Glutamatergic neuron (in vitro differentiated cells): ENCODE measurements around the gene ZNF616. TPM values are rescaled to one million over a fixed set of nuclear protein-coding genes. Genes with fewer than 3 reads are reported as not detected.
A peak's percentile ranks its signal among the peaks of the same experiment; 100 is the strongest.
"Not testable (repeated sequence)": the region's sequence is repeated elsewhere in the genome, so short reads cannot be mapped to it uniquely, and the experiment has no call there.

ENCODE experiments used
- DNase-seq: peaks from one replicate; pipeline ENCODE4 v3.0.0; 2022
- H3K27ac Mint-ChIP-seq: one replicate; pipeline ENCODE4 v1.8.0; 2020; ENCODE audit warnings: mild to moderate bottlenecking, mixed read lengths, inconsistent platforms; ENCODE audit not compliant: unreplicated experiment
- H3K27me3 Mint-ChIP-seq: one replicate; pipeline ENCODE4 v1.8.0; 2020; ENCODE audit warnings: mild to moderate bottlenecking, moderate library complexity, mixed read lengths, inconsistent platforms; ENCODE audit not compliant: unreplicated experiment
- H3K36me3 Mint-ChIP-seq: one replicate; pipeline ENCODE4 v1.8.0; 2020; ENCODE audit warnings: mild to moderate bottlenecking, mixed read lengths, inconsistent platforms; ENCODE audit not compliant: unreplicated experiment
- H3K4me1 Mint-ChIP-seq: one replicate; pipeline ENCODE4 v1.8.0; 2020; ENCODE audit warnings: mild to moderate bottlenecking, low read depth, mixed read lengths, inconsistent platforms; ENCODE audit not compliant: unreplicated experiment
- H3K4me3 Mint-ChIP-seq: one replicate; pipeline ENCODE4 v1.8.0; 2020; ENCODE audit warnings: mild to moderate bottlenecking, mixed read lengths, inconsistent platforms; ENCODE audit not compliant: unreplicated experiment
- H3K9me3 Mint-ChIP-seq: one replicate; pipeline ENCODE4 v1.8.0; 2020; ENCODE audit warnings: mild to moderate bottlenecking, moderate library complexity, mixed read lengths, inconsistent platforms; ENCODE audit not compliant: unreplicated experiment
- total RNA-seq: library from RNA; stranded (reverse); fragmentation: NEBNext Ultra II Directional; extraction: Animal tissue kit (Norgen Biotek cat#: 25700); gene quantifications from one replicate; pipeline ENCODE4 v1.2.1, GENCODE V29; 2021; ENCODE audit not compliant: unreplicated experiment
- TF ChIP-seq, protein P1 (sequence below): fragments of 200-600 bp; sonication (generic); IDR thresholded peaks from one replicate; pipeline ENCODE4 v1.5.0; 2021; ENCODE audit not compliant: partially characterized antibody, unreplicated experiment

The ZNF616 gene
- total RNA-seq, 1 donor from 2014 or later: 22.5 TPM

DNA sequence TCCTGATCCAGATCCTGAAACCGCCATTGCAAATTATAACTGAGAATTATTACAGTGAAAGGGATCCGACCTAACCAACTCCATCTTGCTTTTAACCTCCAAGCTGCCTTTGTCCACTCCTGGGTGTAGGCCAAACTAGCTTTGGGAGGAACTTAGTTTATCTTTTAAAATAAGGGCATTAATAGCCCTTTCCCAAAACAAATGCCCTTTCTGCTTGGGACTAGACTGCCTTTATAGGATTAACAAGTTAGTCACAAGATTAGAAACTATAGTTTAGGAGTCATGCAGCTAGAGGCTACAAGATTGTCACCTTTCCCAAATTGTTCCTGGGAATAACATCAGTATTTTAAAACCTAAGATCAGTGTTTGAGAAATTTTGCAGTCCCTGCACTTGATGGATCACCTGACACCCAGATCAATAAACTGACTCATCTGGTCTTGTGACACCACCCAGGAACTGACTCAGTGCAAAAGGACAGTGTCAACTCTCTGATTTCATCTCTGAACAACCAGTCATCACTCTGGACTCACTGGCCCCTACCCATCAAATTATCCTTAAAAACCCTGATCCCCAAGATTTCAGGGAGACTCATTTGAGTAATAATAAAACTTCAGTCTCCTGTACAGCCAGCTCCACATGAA, 40.1 kb downstream of the ZNF616 start:
- Mint-ChIP-seq H3K36me3 (peaks cover 4% of the 10 kb centered on the region), H3K27me3 (peaks cover 11% of the 10 kb centered on the region), H3K27ac (no peak overlapping the region), H3K4me1 (no peaks in the 10 kb centered on the region), H3K4me3 (no peak overlapping the region), H3K9me3 (peaks cover 4% of the 10 kb centered on the region)
- TF ChIP-seq, protein P1, sequence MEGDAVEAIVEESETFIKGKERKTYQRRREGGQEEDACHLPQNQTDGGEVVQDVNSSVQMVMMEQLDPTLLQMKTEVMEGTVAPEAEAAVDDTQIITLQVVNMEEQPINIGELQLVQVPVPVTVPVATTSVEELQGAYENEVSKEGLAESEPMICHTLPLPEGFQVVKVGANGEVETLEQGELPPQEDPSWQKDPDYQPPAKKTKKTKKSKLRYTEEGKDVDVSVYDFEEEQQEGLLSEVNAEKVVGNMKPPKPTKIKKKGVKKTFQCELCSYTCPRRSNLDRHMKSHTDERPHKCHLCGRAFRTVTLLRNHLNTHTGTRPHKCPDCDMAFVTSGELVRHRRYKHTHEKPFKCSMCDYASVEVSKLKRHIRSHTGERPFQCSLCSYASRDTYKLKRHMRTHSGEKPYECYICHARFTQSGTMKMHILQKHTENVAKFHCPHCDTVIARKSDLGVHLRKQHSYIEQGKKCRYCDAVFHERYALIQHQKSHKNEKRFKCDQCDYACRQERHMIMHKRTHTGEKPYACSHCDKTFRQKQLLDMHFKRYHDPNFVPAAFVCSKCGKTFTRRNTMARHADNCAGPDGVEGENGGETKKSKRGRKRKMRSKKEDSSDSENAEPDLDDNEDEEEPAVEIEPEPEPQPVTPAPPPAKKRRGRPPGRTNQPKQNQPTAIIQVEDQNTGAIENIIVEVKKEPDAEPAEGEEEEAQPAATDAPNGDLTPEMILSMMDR: no peak
- DNase-seq: no peak

DNA sequence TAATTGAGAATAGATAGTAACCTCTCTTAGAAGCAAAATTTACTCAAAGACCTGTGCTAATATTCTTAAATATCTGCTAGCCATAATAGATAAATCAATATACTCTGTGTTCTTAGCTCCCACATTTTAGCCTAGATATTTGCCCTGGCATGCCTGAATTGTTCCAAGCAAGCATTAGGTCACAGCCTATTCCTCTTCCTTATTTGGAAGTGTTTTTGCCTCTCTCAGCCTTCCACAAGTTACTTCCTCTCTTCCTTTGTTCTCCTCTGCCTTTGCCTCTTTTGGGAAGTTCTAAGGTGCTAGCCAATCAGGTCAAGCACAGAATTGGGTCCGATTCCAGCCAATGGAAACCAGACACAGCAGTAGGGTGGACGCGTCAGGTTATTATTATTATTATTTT, 43.3 kb downstream of the ZNF616 start:
- Mint-ChIP-seq H3K36me3 (peaks cover 10% of the 10 kb centered on the region), H3K27me3 (peaks cover 11% of the 10 kb centered on the region), H3K4me3 (peak overlapping the region; percentile 98)
- H3K9me3 Mint-ChIP-seq, H3K27ac Mint-ChIP-seq, DNase-seq, H3K4me1 Mint-ChIP-seq: not testable (repeated sequence)

DNA sequence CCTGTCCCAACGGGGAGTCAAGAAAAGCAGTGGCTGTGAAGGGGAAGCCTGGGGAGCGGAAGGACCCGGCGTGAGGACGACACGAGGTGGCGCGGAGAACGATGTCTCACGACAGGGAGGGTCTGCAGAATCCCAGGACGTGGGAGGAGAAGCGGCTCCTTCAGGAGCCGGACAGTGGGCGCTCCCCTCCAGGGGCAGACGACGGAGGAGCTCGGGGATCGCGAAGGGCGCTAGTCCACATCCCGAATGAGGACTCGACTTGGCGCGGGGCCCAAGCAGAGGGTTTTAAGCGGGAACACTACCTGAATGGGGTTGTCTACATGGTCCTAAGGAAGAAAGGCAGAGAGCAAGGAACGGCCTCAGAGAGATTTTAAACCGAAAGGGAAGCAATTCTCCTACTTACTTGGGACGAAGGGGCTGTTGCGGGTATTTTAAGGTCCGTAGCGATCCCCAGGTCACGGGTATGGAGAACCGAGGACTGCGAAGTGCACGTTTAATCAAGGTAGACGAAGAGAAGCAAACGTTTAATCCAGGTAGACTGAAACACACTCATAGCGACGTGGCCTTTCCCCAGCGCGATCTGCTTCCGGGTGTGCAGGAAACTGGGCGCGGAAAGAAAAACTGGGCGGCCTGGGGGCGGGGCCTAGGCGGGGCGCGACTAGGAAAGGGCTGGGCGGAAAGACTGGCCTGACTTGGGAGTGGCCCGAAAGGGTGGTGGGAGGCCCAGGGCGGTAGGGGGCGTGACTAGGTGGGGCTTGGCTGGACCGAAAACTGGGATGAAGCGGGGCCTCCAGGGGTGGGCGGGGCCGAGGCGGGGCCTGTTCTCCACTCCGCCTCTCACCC, 44.3 kb downstream of the ZNF616 start, which contains the start of gene ZNF841:
Gene ZNF841, minus strand, starts transcription at position 594 of the 843 bp plus-strand sequence. CDS start 10,964 bp downstream, outside the sequence.
- Mint-ChIP-seq H3K36me3 (peaks cover 18% of the 10 kb centered on the region), H3K4me3 (peak within 1 kb of the TSS; percentile 98), H3K9me3 (peaks cover 4% of the 10 kb centered on the region), H3K27ac (peak within 1 kb of the TSS; percentile 80), H3K4me1 (peaks cover 6% of the 10 kb centered on the region), H3K27me3 (peaks cover 11% of the 10 kb centered on the region)
- TF ChIP-seq, protein P1: peak; percentile 16
- DNase-seq: peak; percentile 97

DNA sequence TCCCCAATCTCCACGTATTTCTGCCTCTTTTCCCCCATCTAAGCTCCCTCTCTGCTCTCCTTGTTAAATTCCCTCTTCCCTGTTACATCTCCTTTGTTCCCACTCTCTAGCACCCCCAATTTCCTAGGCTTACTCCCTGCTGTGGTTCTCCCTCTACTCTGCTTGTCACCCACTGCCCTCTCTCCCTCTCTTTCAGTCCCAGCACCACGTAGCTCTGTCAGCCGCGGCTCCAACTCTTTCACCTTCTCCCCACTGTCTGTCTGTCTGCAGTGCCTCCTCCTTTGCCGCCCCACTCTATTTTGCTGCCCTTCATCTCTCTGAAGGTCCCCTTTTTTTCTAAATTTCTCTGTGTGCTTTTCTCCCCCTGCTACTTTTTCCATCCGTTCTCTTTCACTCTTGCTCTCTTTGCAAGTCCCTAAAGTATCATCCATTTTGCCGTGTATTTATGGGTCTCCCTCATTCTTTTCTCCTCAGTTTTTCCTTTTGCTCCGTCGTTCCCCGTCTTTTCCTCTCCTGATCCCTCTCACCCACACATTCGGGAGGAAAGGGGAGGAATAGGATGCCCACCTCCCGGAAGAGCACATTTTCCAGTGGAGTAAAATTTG, 45.1 kb downstream of the ZNF616 start:
- DNase-seq: no peak
- peak overlapping the region; percentile 80 for H3K27ac Mint-ChIP-seq
- peaks cover 4% of the 10 kb centered on the region for H3K9me3 Mint-ChIP-seq
- H3K36me3 Mint-ChIP-seq: peaks cover 20% of the 10 kb centered on the region
- peak overlapping the region; percentile 98 for H3K4me3 Mint-ChIP-seq
- peaks cover 6% of the 10 kb centered on the region for H3K4me1 Mint-ChIP-seq
- TF ChIP-seq, protein P1: no peak
- H3K27me3 Mint-ChIP-seq: peaks cover 11% of the 10 kb centered on the region

DNA sequence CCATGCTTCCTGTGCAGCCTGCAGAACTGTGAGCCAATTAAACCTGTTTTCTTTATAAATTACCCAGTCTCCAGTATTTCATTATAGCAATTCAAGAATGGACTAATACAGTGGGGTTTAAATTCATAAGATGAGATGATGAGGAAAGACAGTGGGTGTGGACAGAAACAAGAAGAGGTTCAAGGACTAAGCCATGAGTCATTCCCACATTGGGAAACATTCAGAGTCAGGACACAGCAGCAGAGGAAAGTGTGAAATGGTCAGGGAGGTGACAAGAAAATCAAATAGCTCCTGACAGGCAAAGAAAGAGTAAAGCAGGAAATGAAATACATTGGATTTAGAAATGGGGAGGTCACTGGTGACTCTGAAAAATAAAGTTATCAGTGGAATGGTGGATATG, 53.3 kb downstream of the ZNF616 start:
- H3K36me3 Mint-ChIP-seq: peaks cover 69% of the 10 kb centered on the region
- no peak for DNase-seq
- H3K9me3 Mint-ChIP-seq: peaks cover 15% of the 10 kb centered on the region
- no peak overlapping the region for H3K4me3 Mint-ChIP-seq
- TF ChIP-seq, protein P1: no peak
- H3K4me1 Mint-ChIP-seq: no peaks in the 10 kb centered on the region
- no peak overlapping the region for H3K27ac Mint-ChIP-seq
- peaks cover 2% of the 10 kb centered on the region for H3K27me3 Mint-ChIP-seq
